ENCODE measurements around the gene SLC10A7. TPM values are rescaled to one million over a fixed set of nuclear protein-coding genes. Genes with fewer than 3 reads are reported as not detected.

Gene SLC10A7
- total and polyA plus RNA-seq, 12 donors = 1.7 to 27.5 (median 13.0) TPM

- no peak for TF ChIP-seq POLR2A (IDR thresholded peaks at IDR 0.05)
- H3K4me1 ChIP-seq (replicated peaks in 1 of 2) = peaks cover 0 to 13% of the 10 kb centered on the region in 2 donors
- no peak for DNase-seq
- intact Hi-C loops (cut with DNase I) = no loop called here
- H3K4me3 ChIP-seq = no peak overlapping the region
- no peaks in the 10 kb centered on the region for H3K9me3 ChIP-seq (replicated peaks in 1 of 3)
- no peaks in the 10 kb centered on the region for H3K36me3 ChIP-seq (replicated peaks in 1 of 2)
- H3K27me3 ChIP-seq = no peaks in the 10 kb centered on the region
- WGBS, 4 donors = 41 to 86% (median 63%) methylated on average over 3 of the region's 3 CpGs
- peak overlapping the region in 1 of 5 donors; percentile 10 for H3K27ac ChIP-seq
Measured at GRCh38 chr4:146283758-146284651, 237.7 kb downstream of the SLC10A7 start.

- intact Hi-C loops (cut with DNase I) = no loop called here
- Histone ChIP-seq H3K27me3 (no peaks in the 10 kb centered on the region), H3K27ac (no peak overlapping the region), H3K36me3 (replicated peaks in 1 of 2) (no peaks in the 10 kb centered on the region), H3K4me1 (replicated peaks in 1 of 2) (peaks cover 0 to 16% of the 10 kb centered on the region in 2 donors), H3K9me3 (replicated peaks in 1 of 3) (no peaks in the 10 kb centered on the region), H3K4me3 (no peak overlapping the region)
- TF ChIP-seq POLR2A (IDR thresholded peaks at IDR 0.05) = no peak
- TF ChIP-seq CTCF (IDR thresholded peaks at IDR 0.05) = no peak
- no peak for DNase-seq
Measured at GRCh38 chr4:146282657-146283056, 239.1 kb downstream of the SLC10A7 start.

GRCh38 chr4:146278986-146279385 lies 242.8 kb downstream of the SLC10A7 start:
- H3K36me3 ChIP-seq (replicated peaks in 1 of 2) = no peaks in the 10 kb centered on the region
- no peak for TF ChIP-seq CTCF (IDR thresholded peaks at IDR 0.05)
- no peak for TF ChIP-seq POLR2A (IDR thresholded peaks at IDR 0.05)
- no peak overlapping the region for H3K4me3 ChIP-seq
- no peak for DNase-seq
- H3K27ac ChIP-seq = no peak overlapping the region
- H3K27me3 ChIP-seq = no peaks in the 10 kb centered on the region
- intact Hi-C loops (cut with DNase I) = no loop called here
- H3K9me3 ChIP-seq (replicated peaks in 1 of 3) = no peaks in the 10 kb centered on the region
- WGBS, 4 donors = 62 to 80% (median 77%) methylated on average over 1 of the region's 1 CpG
- H3K4me1 ChIP-seq (replicated peaks in 1 of 2) = peaks cover 0 to 7% of the 10 kb centered on the region in 2 donors

GRCh38 chr4:146275370-146275769 lies 246.4 kb downstream of the SLC10A7 start:
- Histone ChIP-seq H3K4me1 (replicated peaks in 1 of 2) (peaks cover 0 to 7% of the 10 kb centered on the region in 2 donors), H3K4me3 (no peak overlapping the region), H3K27me3 (no peaks in the 10 kb centered on the region), H3K27ac (no peak overlapping the region), H3K9me3 (replicated peaks in 1 of 3) (no peaks in the 10 kb centered on the region), H3K36me3 (replicated peaks in 1 of 2) (no peaks in the 10 kb centered on the region)
- intact Hi-C loops (cut with DNase I) = no loop called here
- TF ChIP-seq POLR2A (IDR thresholded peaks at IDR 0.05) (no peak), CTCF (IDR thresholded peaks at IDR 0.05) (no peak)
- peak in 1 of 7 donors; percentile 5 for DNase-seq

- no peak overlapping the region for H3K4me3 ChIP-seq
- no peak for DNase-seq
- peaks cover 0 to 7% of the 10 kb centered on the region in 2 donors for H3K4me1 ChIP-seq (replicated peaks in 1 of 2)
- no peaks in the 10 kb centered on the region for H3K36me3 ChIP-seq (replicated peaks in 1 of 2)
- WGBS, 4 donors = 91 to 99% (median 97%) methylated on average over 1 of the region's 1 CpG
- intact Hi-C loops (cut with DNase I) = no loop called here
- H3K27ac ChIP-seq = no peak overlapping the region
- H3K9me3 ChIP-seq (replicated peaks in 1 of 3) = no peaks in the 10 kb centered on the region
- no peaks in the 10 kb centered on the region for H3K27me3 ChIP-seq
- TF ChIP-seq POLR2A (IDR thresholded peaks at IDR 0.05) (no peak), CTCF (IDR thresholded peaks at IDR 0.05) (no peak)
Measured at GRCh38 chr4:146274774-146275173, 247.0 kb downstream of the SLC10A7 start.

Measured in adrenal gland (tissue), 12 donors.